Measurements from ENCODE around the gene TPX2. TPM values are rescaled to one million over a fixed set of nuclear protein-coding genes. Genes with fewer than 3 reads are reported as not detected.

TPX2 gene
- total RNA-seq, 4 donors from 2014 or later, result 5.9 to 10.2 (median 7.3) TPM

DNA sequence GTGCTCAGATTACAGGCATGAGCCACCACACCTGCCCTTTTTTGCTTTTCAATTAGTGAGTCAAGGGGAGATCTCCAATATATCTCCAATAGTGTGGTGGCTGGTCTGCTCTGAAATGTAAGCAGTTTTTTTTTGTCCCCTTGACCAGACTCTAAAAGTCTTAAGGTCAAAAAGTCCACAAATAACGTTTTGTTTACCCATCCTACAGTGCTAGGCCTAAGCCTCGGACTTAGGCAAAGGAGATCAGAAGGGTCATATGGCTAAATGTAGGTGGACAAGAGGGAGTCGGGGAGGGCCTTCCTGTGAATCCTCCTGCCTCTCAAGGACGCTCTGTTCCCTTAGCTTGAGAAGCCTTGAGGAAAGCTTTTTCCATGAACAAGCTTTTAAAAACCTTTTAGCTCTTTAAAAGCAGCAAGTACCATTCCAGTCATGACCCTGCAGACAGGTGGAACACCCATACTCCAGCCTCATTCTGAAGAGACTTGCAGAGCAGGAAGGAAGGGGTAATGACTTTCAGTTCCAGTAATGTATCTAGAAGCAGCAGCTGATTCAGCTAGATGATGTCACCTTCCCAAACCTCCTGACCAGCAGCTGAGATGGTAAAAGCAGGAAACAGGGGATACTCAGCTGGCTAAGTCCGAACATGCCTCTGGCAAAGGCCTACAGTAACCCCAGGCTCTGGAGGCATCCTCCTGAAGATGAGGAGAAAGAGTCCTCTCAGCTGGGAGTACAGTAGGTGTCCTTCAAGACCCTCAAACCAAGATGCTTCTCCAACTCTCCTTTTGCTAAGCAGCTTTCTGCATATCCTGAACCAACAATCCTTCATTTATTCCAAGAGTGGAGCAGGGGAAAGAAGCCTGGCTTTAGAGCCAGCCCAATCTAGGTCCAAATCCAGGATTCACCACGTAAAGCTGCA lies 40.0 kb upstream of the TPX2 start:
- DNase-seq (ENCODE audit: low spot score in 2 of 2), result peak; percentile 88 to 90
- WGBS, 2 donors, result 46 to 53% methylated on average over 6 of the region's 6 CpGs
- intact Hi-C loops (cut with DNase I; ENCODE audit: low total_unique reads), result no loop called here
- TF ChIP-seq POLR2A (IDR thresholded peaks at IDR 0.05), result no peak
- TF ChIP-seq, protein P1, sequence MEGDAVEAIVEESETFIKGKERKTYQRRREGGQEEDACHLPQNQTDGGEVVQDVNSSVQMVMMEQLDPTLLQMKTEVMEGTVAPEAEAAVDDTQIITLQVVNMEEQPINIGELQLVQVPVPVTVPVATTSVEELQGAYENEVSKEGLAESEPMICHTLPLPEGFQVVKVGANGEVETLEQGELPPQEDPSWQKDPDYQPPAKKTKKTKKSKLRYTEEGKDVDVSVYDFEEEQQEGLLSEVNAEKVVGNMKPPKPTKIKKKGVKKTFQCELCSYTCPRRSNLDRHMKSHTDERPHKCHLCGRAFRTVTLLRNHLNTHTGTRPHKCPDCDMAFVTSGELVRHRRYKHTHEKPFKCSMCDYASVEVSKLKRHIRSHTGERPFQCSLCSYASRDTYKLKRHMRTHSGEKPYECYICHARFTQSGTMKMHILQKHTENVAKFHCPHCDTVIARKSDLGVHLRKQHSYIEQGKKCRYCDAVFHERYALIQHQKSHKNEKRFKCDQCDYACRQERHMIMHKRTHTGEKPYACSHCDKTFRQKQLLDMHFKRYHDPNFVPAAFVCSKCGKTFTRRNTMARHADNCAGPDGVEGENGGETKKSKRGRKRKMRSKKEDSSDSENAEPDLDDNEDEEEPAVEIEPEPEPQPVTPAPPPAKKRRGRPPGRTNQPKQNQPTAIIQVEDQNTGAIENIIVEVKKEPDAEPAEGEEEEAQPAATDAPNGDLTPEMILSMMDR (IDR thresholded peaks at IDR 0.05), result no peak
- H3K4me3 ChIP-seq (ENCODE audit: low read depth, poor library complexity, severe bottlenecking), result no peak overlapping the region

DNA sequence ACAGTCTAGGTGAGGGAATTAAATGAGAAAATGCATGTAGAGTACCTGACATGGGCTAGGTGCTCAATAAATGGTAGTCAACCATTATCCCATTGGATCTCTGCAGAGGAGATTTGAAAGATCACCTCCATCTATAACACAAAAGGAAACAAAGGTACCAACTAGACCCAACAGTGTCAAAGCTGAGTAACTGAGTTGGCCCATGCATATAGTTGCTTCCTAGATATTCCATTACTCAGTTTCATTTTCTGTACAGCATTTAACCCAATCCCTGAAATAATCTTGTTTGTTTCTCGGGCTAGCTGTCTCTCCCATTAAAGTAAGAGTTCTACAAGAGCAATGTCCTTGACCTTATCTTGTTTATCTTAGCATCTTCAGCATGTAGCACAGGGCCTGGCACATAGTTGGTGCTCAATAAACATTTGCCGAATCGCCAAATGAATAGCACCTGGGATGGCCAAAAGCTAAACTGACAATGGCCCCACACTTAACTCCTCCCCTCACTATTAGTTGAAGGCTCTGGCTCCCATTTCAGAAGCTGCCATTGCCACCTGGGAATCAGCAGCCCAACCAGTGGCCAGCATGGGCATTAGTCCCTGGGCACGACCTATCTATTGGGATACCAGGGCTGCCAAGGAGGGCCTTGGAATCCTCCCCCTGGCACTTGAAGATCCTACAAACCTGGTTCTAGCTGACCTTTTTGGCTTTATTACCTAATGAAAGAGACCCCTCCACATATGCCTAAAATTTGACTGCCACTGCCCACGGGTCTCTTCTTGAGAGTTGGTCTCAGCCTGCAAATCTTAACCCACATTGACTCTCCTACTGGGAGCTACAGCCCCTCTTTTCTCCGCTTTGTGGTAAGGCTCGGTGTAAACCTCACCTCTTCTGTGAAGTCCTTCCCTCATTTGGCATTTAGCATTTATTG lies 39.0 kb upstream of the TPX2 start:
- TF ChIP-seq POLR2A (IDR thresholded peaks at IDR 0.05), result no peak
- TF ChIP-seq, protein P1 (IDR thresholded peaks at IDR 0.05), result no peak
- intact Hi-C loops (cut with DNase I; ENCODE audit: low total_unique reads), result no loop called here
- 92 to 97% methylated on average over 7 of the region's 7 CpGs for WGBS, 2 donors
- H3K4me3 ChIP-seq (ENCODE audit: low read depth, poor library complexity, severe bottlenecking), result no peak overlapping the region
- no peak for DNase-seq (ENCODE audit: low spot score in 2 of 2)

DNA sequence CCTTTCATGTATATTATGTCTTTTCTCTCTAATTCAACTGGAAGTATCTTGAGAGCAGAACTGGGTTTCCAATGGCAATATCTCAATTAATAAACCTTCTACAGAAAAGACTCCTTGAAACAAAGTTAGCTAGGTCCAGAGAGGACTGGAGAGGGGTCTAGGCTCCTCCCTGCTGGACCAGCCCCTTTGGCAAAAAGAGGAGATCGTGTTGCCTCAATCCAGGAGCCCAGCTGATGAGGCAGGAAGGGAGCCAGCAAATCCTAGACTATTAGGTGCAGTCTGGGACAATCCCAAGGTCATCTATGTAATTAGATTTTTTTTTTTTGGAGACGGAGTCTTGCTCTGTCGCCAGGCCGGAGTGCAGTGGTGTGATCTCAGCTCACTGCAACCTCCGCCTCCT lies 38.3 kb upstream of the TPX2 start:
- no peak for DNase-seq (ENCODE audit: low spot score in 2 of 2)
- intact Hi-C loops (cut with DNase I; ENCODE audit: low total_unique reads), result no loop called here
- 71 to 85% methylated on average over 5 of the region's 5 CpGs for WGBS, 2 donors
- TF ChIP-seq POLR2A (IDR thresholded peaks at IDR 0.05), result no peak
- TF ChIP-seq, protein P1 (IDR thresholded peaks at IDR 0.05), result no peak
- no peak overlapping the region for H3K4me3 ChIP-seq (ENCODE audit: low read depth, poor library complexity, severe bottlenecking)

DNA sequence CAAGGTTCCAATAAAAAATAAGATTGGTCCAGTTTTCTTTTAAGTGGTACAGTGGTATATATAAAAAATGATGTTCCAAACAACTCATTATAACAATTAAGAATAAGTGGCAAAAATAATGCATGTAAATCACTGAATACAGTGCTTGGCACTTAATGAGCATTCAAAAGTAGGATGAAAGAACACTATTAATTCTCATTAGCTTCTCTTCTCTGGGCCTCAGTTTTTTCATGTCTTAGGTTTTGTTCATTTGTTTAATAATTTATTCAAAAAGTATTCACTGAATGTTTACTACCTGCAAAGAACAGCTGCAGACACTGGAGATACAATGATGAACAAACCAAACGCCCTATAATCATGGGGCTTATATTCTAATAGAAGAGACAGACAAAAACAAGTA lies 37.5 kb upstream of the TPX2 start:
- no peak for DNase-seq (ENCODE audit: low spot score in 2 of 2)
- intact Hi-C loops (cut with DNase I; ENCODE audit: low total_unique reads), result no loop called here
- H3K4me3 ChIP-seq (ENCODE audit: low read depth, poor library complexity, severe bottlenecking), result no peak overlapping the region
- 77 to 80% methylated on average over 1 of the region's 1 CpG for WGBS, 2 donors
- TF ChIP-seq, protein P1 (IDR thresholded peaks at IDR 0.05), result no peak
- no peak for TF ChIP-seq POLR2A (IDR thresholded peaks at IDR 0.05)

DNA sequence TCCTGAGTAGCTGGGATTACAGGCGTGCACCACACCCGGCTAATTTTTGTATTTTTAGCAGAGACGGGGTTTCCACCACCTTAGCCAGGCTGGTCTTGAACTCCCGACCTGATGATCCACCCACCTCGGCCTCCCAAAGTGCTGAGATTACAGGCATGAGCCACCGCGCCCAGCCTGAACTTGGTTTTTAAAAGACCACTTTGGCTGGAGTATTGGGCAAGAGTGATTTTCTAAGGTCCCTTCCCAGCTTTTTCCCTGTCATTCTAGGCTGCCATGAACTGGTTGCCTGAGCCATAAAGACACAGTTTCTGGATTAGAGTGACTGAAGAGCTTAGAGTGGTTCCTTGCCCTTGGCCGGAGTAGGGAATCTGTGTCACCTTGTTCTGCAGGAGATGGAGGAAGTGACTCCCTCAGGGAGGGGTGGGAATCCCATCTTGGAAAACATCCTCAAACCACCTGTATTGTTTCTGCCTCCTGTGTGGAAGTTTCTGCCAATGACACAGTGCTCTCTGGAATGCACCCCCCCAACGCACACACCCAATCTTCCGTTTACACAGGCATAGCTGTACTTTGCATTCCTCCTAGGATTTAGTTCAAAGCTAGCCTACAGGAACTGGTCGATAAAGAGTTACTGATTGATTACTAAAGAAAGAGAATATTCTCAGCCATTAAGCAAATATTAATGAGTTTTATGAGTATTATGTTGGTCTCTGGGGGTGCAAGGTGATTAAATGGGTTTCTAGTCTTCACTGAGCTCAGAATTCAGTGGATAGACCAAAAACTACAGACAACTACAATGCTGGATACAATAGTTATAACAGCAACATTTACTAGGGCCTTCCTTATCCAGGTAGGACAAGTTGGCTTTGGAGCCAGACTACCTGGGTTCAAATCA lies 34.6 kb upstream of the TPX2 start:
- DNase-seq (ENCODE audit: low spot score in 2 of 2), result no peak
- no peak overlapping the region for H3K4me3 ChIP-seq (ENCODE audit: low read depth, poor library complexity, severe bottlenecking)
- 59 to 64% methylated on average over 11 of the region's 11 CpGs for WGBS, 2 donors
- no peak for TF ChIP-seq POLR2A (IDR thresholded peaks at IDR 0.05)
- TF ChIP-seq, protein P1 (IDR thresholded peaks at IDR 0.05), result peak in 1 of 3 donors; percentile 81
- intact Hi-C loops (cut with DNase I; ENCODE audit: low total_unique reads), result no loop called here

Measured in lower leg skin (tissue), 4 donors.